Fibroblast of gingiva (primary cell): Measurements from ENCODE around the gene GRXCR1.

Experiments
- DNase-seq: peaks from one replicate; pipeline ENCODE4 v3.0.0-alpha.2; 2011; ENCODE audit warnings: low read depth

Gene GRXCR1

GRCh38 chr4:42928582-42928981, 36.1 kb downstream of the GRXCR1 start:
- DNase-seq = no peak

GRCh38 chr4:42942216-42942615, 49.7 kb downstream of the GRXCR1 start:
- no peak for DNase-seq

DNA sequence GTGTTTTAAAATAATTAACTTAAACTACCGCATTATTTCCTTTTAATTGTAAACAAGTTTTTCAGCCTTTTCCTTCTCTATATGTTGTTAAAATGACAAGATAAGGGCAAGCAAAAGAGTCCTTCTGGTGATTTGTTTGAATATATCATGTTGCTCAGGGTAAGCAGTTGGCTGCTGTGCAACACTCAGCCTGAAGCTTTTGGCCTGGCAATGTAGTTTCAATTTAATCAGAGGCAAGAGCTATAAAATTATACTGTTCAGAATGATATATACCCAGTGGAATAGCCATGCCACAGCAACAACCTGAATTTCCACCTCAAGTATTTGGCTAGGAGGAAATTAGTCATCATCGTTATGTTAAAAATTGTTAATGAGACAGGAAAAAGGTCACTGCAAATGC, 53.4 kb downstream of the GRXCR1 start:
- DNase-seq = no peak

- no peak for DNase-seq
Observed at GRCh38 chr4:42953321-42953720, 60.8 kb downstream of the GRXCR1 start.

DNA sequence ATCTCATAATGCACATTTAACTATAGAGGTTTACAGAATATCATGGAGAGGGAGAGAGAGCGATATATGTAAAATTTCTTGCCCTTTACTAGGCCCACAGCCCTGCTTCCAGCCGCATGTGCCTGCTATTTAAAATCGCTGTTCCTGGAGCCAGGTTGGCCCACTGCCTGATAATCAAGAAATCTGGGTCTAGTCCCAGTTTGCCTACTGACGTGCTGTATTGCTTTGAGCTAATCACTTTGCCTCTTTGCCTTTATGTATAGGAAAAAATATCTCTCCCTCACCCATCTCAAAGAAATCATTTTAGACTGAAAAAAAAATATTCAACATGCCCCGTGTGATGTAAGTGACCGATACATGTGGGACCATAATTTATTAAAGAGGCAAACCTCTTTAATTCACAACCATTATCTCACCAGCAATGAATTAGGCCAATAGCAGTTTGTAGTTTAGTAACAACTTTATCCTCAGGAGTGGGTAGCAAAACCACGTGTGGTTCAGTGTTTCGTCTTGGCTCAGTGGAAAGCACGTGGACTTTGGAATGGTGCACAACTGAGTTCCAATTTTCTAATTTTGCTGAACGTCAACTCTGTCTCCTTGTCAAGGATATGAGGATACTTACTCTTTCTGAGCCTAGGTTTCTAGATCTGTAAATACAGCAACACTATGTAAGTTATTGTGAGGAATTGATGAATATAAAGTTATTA, 62.6 kb downstream of the GRXCR1 start:
- DNase-seq = no peak

- no peak for DNase-seq
Observed at GRCh38 chr4:42955746-42956505, 63.4 kb downstream of the GRXCR1 start.

GRCh38 chr4:42965326-42965725, 72.8 kb downstream of the GRXCR1 start:
- no peak for DNase-seq

- no peak for DNase-seq
Observed at GRCh38 chr4:42985976-42986375, 93.5 kb downstream of the GRXCR1 start.

DNA sequence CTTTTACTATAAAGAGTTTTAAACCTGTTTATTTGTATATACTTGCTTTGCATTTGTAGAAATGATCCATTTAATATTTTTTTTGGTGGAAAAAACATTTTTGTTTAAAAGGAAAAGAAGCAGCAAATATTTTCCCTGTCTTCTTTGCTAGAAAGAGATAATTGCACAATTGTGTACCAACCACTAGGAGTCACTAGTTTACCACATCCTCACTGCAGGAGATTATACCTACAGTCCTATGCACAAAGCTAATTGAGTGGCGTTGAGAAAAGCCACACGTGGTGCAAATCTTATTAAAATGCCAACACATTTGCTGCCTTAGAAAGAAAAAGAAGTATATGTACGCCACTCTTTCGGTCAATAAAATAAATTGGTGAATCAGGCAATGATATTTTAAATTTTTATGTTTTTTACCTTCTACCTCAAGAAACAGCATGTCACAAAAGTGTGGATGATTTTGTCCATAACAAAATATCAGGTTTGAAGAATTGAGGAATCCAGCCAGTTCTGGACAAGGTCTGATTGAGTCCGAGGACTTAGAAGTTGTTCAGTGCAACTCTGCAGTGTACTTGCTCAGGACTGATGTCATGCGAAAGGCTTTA, 102.9 kb downstream of the GRXCR1 start:
- no peak for DNase-seq

DNA sequence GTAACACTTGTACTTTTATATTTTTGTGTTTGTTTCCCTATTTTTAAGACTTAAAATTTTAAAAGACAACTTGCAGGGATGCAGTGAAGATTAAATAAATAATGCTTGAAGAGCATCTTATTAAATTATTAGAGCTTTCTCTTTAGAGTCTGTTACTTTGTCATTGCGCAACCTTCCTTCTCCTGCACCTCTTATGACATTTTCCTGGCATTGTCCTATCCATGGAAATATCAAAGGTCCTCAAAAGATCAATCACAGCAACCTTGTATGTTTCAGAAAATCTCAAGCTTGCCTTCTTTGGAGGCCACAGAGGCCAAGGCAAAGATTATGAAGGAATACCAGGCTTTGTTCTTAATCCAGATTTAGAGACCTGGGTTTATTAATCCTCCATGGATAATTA, 116.3 kb downstream of the GRXCR1 start:
- DNase-seq = no peak

- DNase-seq = no peak
Observed at GRCh38 chr4:43014256-43014655, 121.7 kb downstream of the GRXCR1 start.

DNA sequence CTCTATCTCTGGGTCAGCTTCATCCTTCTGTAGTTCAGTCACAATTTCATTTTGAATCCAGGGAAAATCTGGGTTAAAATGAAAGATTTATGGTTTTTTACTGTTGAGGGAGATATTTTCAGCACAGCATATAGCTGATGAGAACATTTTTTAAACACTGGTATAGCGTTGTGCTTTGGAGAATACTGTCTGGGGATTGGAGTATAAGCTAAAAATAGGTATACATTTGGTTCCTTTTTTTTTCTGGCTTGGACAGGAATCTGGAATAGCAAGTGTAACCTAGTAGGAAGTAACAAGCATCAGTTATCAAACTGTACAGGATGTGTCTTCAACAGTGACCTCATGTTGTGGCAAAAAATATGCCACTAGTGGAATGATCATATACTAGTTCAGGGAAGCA, 149.1 kb downstream of the GRXCR1 start:
- no peak for DNase-seq

- DNase-seq = no peak
Observed at GRCh38 chr4:43047058-43047457, 154.5 kb downstream of the GRXCR1 start.

DNA sequence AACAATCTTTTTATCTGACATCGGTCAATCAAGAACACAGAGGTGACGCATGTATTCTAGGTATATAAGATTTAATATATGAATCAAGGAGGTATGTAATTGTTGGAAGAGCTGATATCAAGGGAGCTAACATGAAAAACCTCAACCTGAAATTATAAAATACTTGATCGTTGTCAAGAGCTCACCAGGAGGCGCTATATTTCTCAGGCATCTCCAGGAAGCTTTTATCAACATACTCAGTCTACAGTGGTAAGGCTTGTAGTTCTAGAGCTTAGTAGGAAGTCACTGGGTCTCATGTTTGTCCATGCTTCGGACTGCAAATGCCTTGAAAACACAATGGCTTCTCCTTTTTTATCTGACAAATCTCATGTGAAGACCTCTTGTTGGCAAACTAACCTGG, 156.1 kb downstream of the GRXCR1 start:
- no peak for DNase-seq

DNA sequence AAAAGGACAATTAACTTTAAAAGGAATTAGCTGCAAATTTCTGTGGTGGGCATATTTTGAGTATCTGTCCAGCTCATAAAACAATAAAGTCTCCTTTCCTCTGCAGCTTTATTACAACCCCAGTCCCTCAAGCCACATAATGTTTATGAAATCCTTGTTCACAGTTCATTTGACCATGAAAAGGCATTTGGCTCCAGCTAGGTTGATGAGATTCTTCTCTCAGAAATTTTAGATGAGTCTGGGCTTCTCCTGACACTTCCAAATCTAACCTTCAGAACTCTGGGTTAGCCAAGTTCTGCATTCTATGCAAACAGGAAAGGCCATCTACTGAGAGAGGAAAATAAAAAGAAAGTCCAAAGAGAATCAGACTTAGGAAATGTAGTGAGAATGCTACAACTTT, 156.8 kb downstream of the GRXCR1 start:
- no peak for DNase-seq

DNA sequence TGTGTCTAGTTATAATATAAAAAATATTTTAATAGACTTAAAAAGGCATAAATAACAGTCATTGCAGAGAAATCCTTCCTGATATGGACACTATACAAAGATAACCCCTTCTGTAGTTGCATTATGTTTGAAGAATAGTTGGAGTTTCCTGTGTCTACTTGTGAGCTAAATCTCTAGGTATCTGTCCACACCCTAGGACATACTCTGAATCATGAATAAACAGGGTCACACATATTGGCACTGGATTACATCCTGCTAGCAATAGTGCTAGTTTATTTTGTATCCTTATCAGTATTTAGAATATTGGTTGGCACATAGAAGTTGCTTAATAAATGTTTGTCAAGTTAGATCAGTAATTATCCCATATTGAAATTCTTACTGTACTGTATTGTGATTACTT, 173.9 kb downstream of the GRXCR1 start:
- DNase-seq = no peak

GRCh38 chr4:43071069-43071468, 178.6 kb downstream of the GRXCR1 start:
- no peak for DNase-seq
